Stimulated activated naive CD8-positive, alpha-beta T cell treated with anti-CD3 and anti-CD28 coated beads, Interleukin-15, Interleukin-2, amounts not matched to agents 100 ng/mL and 50 ng/mL, for 24 hours (primary cell): ENCODE results near the gene CALR3.
"Not testable (repeated sequence)": the region's sequence is repeated elsewhere in the genome, so short reads cannot be mapped to it uniquely, and the experiment has no call there.

ENCODE experiments used
- H3K27ac Mint-ChIP-seq: one replicate; pipeline ENCODE4 v1.8.0; 2021; ENCODE audit warnings: mild to moderate bottlenecking, mixed read lengths
- H3K27me3 Mint-ChIP-seq: one replicate; pipeline ENCODE4 v1.8.0; 2021; ENCODE audit warnings: mixed read lengths
- H3K36me3 Mint-ChIP-seq: one replicate; pipeline ENCODE4 v1.8.0; 2021; ENCODE audit warnings: low read depth, mixed read lengths
- H3K4me1 Mint-ChIP-seq: one replicate; pipeline ENCODE4 v1.8.0; 2021; ENCODE audit warnings: low read depth, mixed read lengths
- H3K4me3 Mint-ChIP-seq: one replicate; pipeline ENCODE4 v1.8.0; 2021; ENCODE audit warnings: mild to moderate bottlenecking, mixed read lengths
- H3K9me3 Mint-ChIP-seq: one replicate; pipeline ENCODE4 v1.8.0; 2021; ENCODE audit warnings: mixed read lengths

The CALR3 gene

GRCh38 chr19:16482745-16483144 is 13.2 kb downstream of the CALR3 start:
- no peak overlapping the region for H3K4me3 Mint-ChIP-seq
- no peaks in the 10 kb centered on the region for H3K27me3 Mint-ChIP-seq
- no peaks in the 10 kb centered on the region for H3K36me3 Mint-ChIP-seq
- no peaks in the 10 kb centered on the region for H3K9me3 Mint-ChIP-seq
- H3K27ac Mint-ChIP-seq: no peak overlapping the region
- no peaks in the 10 kb centered on the region for H3K4me1 Mint-ChIP-seq

GRCh38 chr19:16477311-16477710 is 18.7 kb downstream of the CALR3 start:
- H3K4me3 Mint-ChIP-seq: no peak overlapping the region
- no peaks in the 10 kb centered on the region for H3K4me1 Mint-ChIP-seq
- no peaks in the 10 kb centered on the region for H3K9me3 Mint-ChIP-seq
- no peaks in the 10 kb centered on the region for H3K27me3 Mint-ChIP-seq
- no peaks in the 10 kb centered on the region for H3K36me3 Mint-ChIP-seq
- H3K27ac Mint-ChIP-seq: no peak overlapping the region

GRCh38 chr19:16476401-16476800 is 19.6 kb downstream of the CALR3 start:
- no peak overlapping the region for H3K27ac Mint-ChIP-seq
- H3K4me1 Mint-ChIP-seq: no peaks in the 10 kb centered on the region
- no peaks in the 10 kb centered on the region for H3K9me3 Mint-ChIP-seq
- no peaks in the 10 kb centered on the region for H3K36me3 Mint-ChIP-seq
- H3K4me3 Mint-ChIP-seq: no peak overlapping the region
- no peaks in the 10 kb centered on the region for H3K27me3 Mint-ChIP-seq

GRCh38 chr19:16473875-16474392 is 22.0 kb downstream of the CALR3 start:
- no peak overlapping the region for H3K27ac Mint-ChIP-seq
- H3K4me3 Mint-ChIP-seq: no peak overlapping the region
- H3K27me3 Mint-ChIP-seq: no peaks in the 10 kb centered on the region
- no peaks in the 10 kb centered on the region for H3K9me3 Mint-ChIP-seq
- H3K36me3 Mint-ChIP-seq: no peaks in the 10 kb centered on the region
- peaks cover 20% of the 10 kb centered on the region for H3K4me1 Mint-ChIP-seq

GRCh38 chr19:16472992-16473391 is 23.0 kb downstream of the CALR3 start:
- Mint-ChIP-seq H3K27ac (no peak overlapping the region), H3K4me1 (peaks cover 26% of the 10 kb centered on the region), H3K9me3 (no peaks in the 10 kb centered on the region), H3K27me3 (no peaks in the 10 kb centered on the region), H3K4me3 (peak overlapping the region; percentile 39), H3K36me3 (no peaks in the 10 kb centered on the region)

- peak overlapping the region; percentile 75 for H3K4me3 Mint-ChIP-seq
- peaks cover 31% of the 10 kb centered on the region for H3K4me1 Mint-ChIP-seq
- H3K36me3 Mint-ChIP-seq, H3K27ac Mint-ChIP-seq, H3K9me3 Mint-ChIP-seq, H3K27me3 Mint-ChIP-seq: not testable (repeated sequence)
These were observed 23.4 kb downstream of the CALR3 start for GRCh38 chr19:16472559-16472899.

- no peaks in the 10 kb centered on the region for H3K27me3 Mint-ChIP-seq
- no peaks in the 10 kb centered on the region for H3K9me3 Mint-ChIP-seq
- H3K4me1 Mint-ChIP-seq: peaks cover 40% of the 10 kb centered on the region
- H3K4me3 Mint-ChIP-seq: peak overlapping the region; percentile 91
- H3K36me3 Mint-ChIP-seq: peaks cover 7% of the 10 kb centered on the region
- peak overlapping the region; percentile 55 for H3K27ac Mint-ChIP-seq
These were observed 24.8 kb downstream of the CALR3 start for GRCh38 chr19:16470911-16471811.

- Mint-ChIP-seq H3K27ac (no peak overlapping the region), H3K27me3 (no peaks in the 10 kb centered on the region), H3K4me3 (peak overlapping the region; percentile 91), H3K4me1 (peaks cover 42% of the 10 kb centered on the region), H3K36me3 (peaks cover 8% of the 10 kb centered on the region), H3K9me3 (no peaks in the 10 kb centered on the region)
These were observed 25.4 kb downstream of the CALR3 start for GRCh38 chr19:16470541-16470910.

GRCh38 chr19:16467581-16467980 is 28.4 kb downstream of the CALR3 start:
- H3K27ac Mint-ChIP-seq: no peak overlapping the region
- peaks cover 63% of the 10 kb centered on the region for H3K4me1 Mint-ChIP-seq
- H3K4me3 Mint-ChIP-seq: no peak overlapping the region
- H3K27me3 Mint-ChIP-seq: no peaks in the 10 kb centered on the region
- peaks cover 13% of the 10 kb centered on the region for H3K36me3 Mint-ChIP-seq
- no peaks in the 10 kb centered on the region for H3K9me3 Mint-ChIP-seq

- Mint-ChIP-seq H3K36me3 (peaks cover 13% of the 10 kb centered on the region), H3K4me1 (peaks cover 63% of the 10 kb centered on the region)
- not testable (repeated sequence) for H3K4me3 Mint-ChIP-seq, H3K9me3 Mint-ChIP-seq, H3K27ac Mint-ChIP-seq, H3K27me3 Mint-ChIP-seq
These were observed 29.1 kb downstream of the CALR3 start for GRCh38 chr19:16466802-16467427.

GRCh38 chr19:16465239-16465638 is 30.7 kb downstream of the CALR3 start:
- H3K4me1 Mint-ChIP-seq: peaks cover 56% of the 10 kb centered on the region
- H3K27ac Mint-ChIP-seq: no peak overlapping the region
- H3K27me3 Mint-ChIP-seq: no peaks in the 10 kb centered on the region
- no peaks in the 10 kb centered on the region for H3K9me3 Mint-ChIP-seq
- no peak overlapping the region for H3K4me3 Mint-ChIP-seq
- H3K36me3 Mint-ChIP-seq: peaks cover 13% of the 10 kb centered on the region

GRCh38 chr19:16463991-16464575 is 31.9 kb downstream of the CALR3 start:
- Mint-ChIP-seq H3K9me3 (no peaks in the 10 kb centered on the region), H3K4me3 (no peak overlapping the region), H3K27me3 (no peaks in the 10 kb centered on the region), H3K4me1 (peaks cover 58% of the 10 kb centered on the region), H3K27ac (no peak overlapping the region), H3K36me3 (peaks cover 13% of the 10 kb centered on the region)

GRCh38 chr19:16463341-16463990 is 32.5 kb downstream of the CALR3 start:
- Mint-ChIP-seq H3K4me1 (peaks cover 56% of the 10 kb centered on the region), H3K36me3 (peaks cover 13% of the 10 kb centered on the region), H3K27me3 (no peaks in the 10 kb centered on the region), H3K27ac (no peak overlapping the region), H3K4me3 (no peak overlapping the region), H3K9me3 (no peaks in the 10 kb centered on the region)

- Mint-ChIP-seq H3K4me1 (peaks cover 60% of the 10 kb centered on the region), H3K36me3 (peaks cover 13% of the 10 kb centered on the region), H3K4me3 (no peak overlapping the region), H3K27ac (no peak overlapping the region), H3K9me3 (no peaks in the 10 kb centered on the region), H3K27me3 (no peaks in the 10 kb centered on the region)
These were observed 33.2 kb downstream of the CALR3 start for GRCh38 chr19:16462757-16463250.

GRCh38 chr19:16461630-16462051 is 34.3 kb downstream of the CALR3 start:
- Mint-ChIP-seq H3K27me3 (no peaks in the 10 kb centered on the region), H3K4me3 (no peak overlapping the region), H3K36me3 (peaks cover 9% of the 10 kb centered on the region), H3K9me3 (no peaks in the 10 kb centered on the region), H3K27ac (no peak overlapping the region), H3K4me1 (peaks cover 62% of the 10 kb centered on the region)
